SK-N-SH (cell line): ENCODE results near the gene DDR1. TPM values are rescaled to one million over a fixed set of nuclear protein-coding genes. Genes with fewer than 3 reads are reported as not detected.
A peak's percentile ranks its signal among the peaks of the same experiment; 100 is the strongest.

Experiments used
- CTCF ChIA-PET: fragments of 300-600, 350-600 bp; formaldehyde crosslinking; extraction: SDS; loops from one replicate; lab custom pipeline; 2021; lab: Yijun Ruan, JAX
- POLR2A ChIA-PET: fragments of 350-600 bp; sonication (Branson Sonifier 250); formaldehyde crosslinking; extraction: SDS; loops from one replicate; lab custom pipeline; 2020; ENCODE audit warnings: antibody characterized with exemption, inconsistent platforms; lab: Yijun Ruan, JAX
- DNase-seq: peaks from one replicate; pipeline ENCODE4 v3.0.0; 2012
- H2AFZ ChIP-seq: fragments of 200-600 bp; sonication (generic); 2 replicates; pipeline ENCODE4 v1.8.1; 2016; ENCODE audit warnings: antibody characterized with exemption, mild to moderate bottlenecking, low read depth
- H3F3A ChIP-seq: fragments of 200-600 bp; sonication (generic); replicated peaks from 2 replicates; pipeline ENCODE3; 2016; ENCODE audit warnings: antibody characterized with exemption, mild to moderate bottlenecking; ENCODE audit not compliant: insufficient read depth
- H3K27ac ChIP-seq, 2 experiments: fragments of 200-500 bp in 1 of 2; fragments of 200-600 bp in 1 of 2; sonication (Bioruptor generic) in 1 of 2; sonication (generic), shearing (Covaris generic) in 1 of 2; 2 replicates each; pipeline versions ENCODE4 v1.5.1 to v1.6.1; 2014 to 2016; ENCODE audit warnings: low read depth in 2 of 2, inconsistent platforms in 1 of 2, low read length in 1 of 2, mild to moderate bottlenecking in 1 of 2, mixed read lengths in 1 of 2
- H3K27me3 ChIP-seq: fragments of 200-600 bp; sonication (generic), shearing (Covaris generic); 2 replicates; pipeline ENCODE4 v1.6.1; 2016; ENCODE audit warnings: mixed run types; ENCODE audit not compliant: insufficient read depth
- H3K36me3 ChIP-seq, 2 experiments: fragments of 200-500 bp in 1 of 2; fragments of 200-600 bp in 1 of 2; sonication (Bioruptor generic) in 1 of 2; sonication (generic) in 1 of 2; replicated peaks in 1 of 2; 2 replicates each; pipeline versions ENCODE3 to v1.5.1; 2014 to 2016; ENCODE audit warnings: low read length in 1 of 2, mild to moderate bottlenecking in 1 of 2; ENCODE audit not compliant: insufficient read depth in 2 of 2, control insufficient read depth in 1 of 2
- H3K4me1 ChIP-seq, 2 experiments: fragments of 200-500 bp in 1 of 2; fragments of 200-600 bp in 1 of 2; sonication (Bioruptor generic) in 1 of 2; sonication (generic), shearing (Covaris generic) in 1 of 2; 2 replicates each; pipeline versions ENCODE4 v1.5.1 to v1.6.1; 2014 to 2016; ENCODE audit warnings: low read depth in 1 of 2, low read length in 1 of 2, mixed run types in 1 of 2; ENCODE audit not compliant: insufficient read depth in 2 of 2, control insufficient read depth in 1 of 2
- H3K4me2 ChIP-seq: fragments of 200-600 bp; sonication (generic), shearing (Covaris generic); 2 replicates; pipeline ENCODE4 v1.6.1; 2017; ENCODE audit warnings: mixed run types
- H3K4me3 ChIP-seq, 2 experiments: fragments of 200-500 bp in 1 of 2; fragments of 200-600 bp in 1 of 2; sonication (Bioruptor generic) in 1 of 2; sonication (generic), shearing (Covaris generic) in 1 of 2; 2 replicates each; pipeline versions ENCODE4 v1.5.1 to v1.8.1; 2014 to 2016; ENCODE audit warnings: low read depth in 2 of 2, inconsistent platforms in 1 of 2, low read length in 1 of 2, mild to moderate bottlenecking in 1 of 2, mixed read lengths in 1 of 2, moderate library complexity in 1 of 2
- H3K79me2 ChIP-seq: fragments of 200-600 bp; sonication (generic); 2 replicates; pipeline ENCODE4 v1.8.1; 2017; ENCODE audit warnings: mild to moderate bottlenecking; ENCODE audit not compliant: insufficient read depth
- H3K9ac ChIP-seq: fragments of 200-600 bp; sonication (generic); 2 replicates; pipeline ENCODE4 v1.6.1; 2017; ENCODE audit warnings: mixed run types
- H3K9me2 ChIP-seq: fragments of 200-600 bp; sonication (generic); 2 replicates; pipeline ENCODE4 v1.6.1; 2017; ENCODE audit warnings: mixed run types
- H3K9me3 ChIP-seq: fragments of 200-600 bp; sonication (generic); 2 replicates; pipeline ENCODE4 v1.6.1; 2017; ENCODE audit warnings: mixed run types, mild to moderate bottlenecking, moderate library complexity
- H4K20me1 ChIP-seq: fragments of 200-600 bp; sonication (generic); 2 replicates; pipeline ENCODE4 v1.6.1; 2017; ENCODE audit warnings: mild to moderate bottlenecking, mixed run types; ENCODE audit not compliant: insufficient read depth
- CHD2 ChIP-seq: fragments of 150-350 bp; IDR thresholded peaks from 2 replicates; pipeline ENCODE4 v1.6.1; 2018; ENCODE audit warnings: low read length; ENCODE audit not compliant: partially characterized antibody
- ELF1 ChIP-seq: IDR thresholded peaks from 2 replicates; pipeline ENCODE4 v1.4.0; 2012
- FOXJ3 ChIP-seq: sonication (generic); formaldehyde crosslinking; IDR thresholded peaks from 2 replicates; pipeline ENCODE4 v1.5.1; 2020; ENCODE audit warnings: mild to moderate bottlenecking, missing genetic modification reagents
- NFIC ChIP-seq: IDR thresholded peaks from 2 replicates; pipeline ENCODE4 v1.4.0; 2012; ENCODE audit warnings: borderline replicate concordance
- POLR2AphosphoS5 ChIP-seq: IDR thresholded peaks from 2 replicates; pipeline ENCODE4 v1.6.1; 2012; ENCODE audit warnings: low read depth, low read length
- RCOR1 ChIP-seq: fragments of 150-350 bp; IDR thresholded peaks from 2 replicates; pipeline ENCODE4 v1.6.1; 2017; ENCODE audit warnings: antibody characterized with exemption, low read length
- SIN3A ChIP-seq: IDR thresholded peaks from 2 replicates; pipeline ENCODE4 v1.6.1; 2012; ENCODE audit warnings: low read depth, mild to moderate bottlenecking, low read length, moderate library complexity, borderline replicate concordance
- TEAD4 ChIP-seq: IDR thresholded peaks from 2 replicates; pipeline ENCODE4 v1.4.0; 2012; ENCODE audit warnings: mild to moderate bottlenecking, borderline replicate concordance; ENCODE audit not compliant: insufficient read depth
- USF1 ChIP-seq: IDR thresholded peaks from 2 replicates; pipeline ENCODE4 v1.4.0; 2012; ENCODE audit warnings: low read depth, borderline replicate concordance
- USF2 ChIP-seq: fragments of 150-350 bp; IDR thresholded peaks from 2 replicates; pipeline ENCODE4 v1.6.1; 2017; ENCODE audit warnings: antibody characterized with exemption, low read length, low read depth, borderline replicate concordance
- YY1 ChIP-seq: IDR thresholded peaks from 2 replicates; pipeline ENCODE4 v1.4.0; 2012; ENCODE audit warnings: low read depth, mild to moderate bottlenecking
- WGBS: methylation state at CpG from one replicate; pipeline ENCODE4 v1.1.6; 2017; ENCODE audit warnings: low lambda C conversion rate; 5-methylcytosine and 5-hydroxymethylcytosine counted together
- polyA plus RNA-seq, 3 experiments: library from polyadenylated mRNA; depleted of rRNA; stranded (reverse); fragments of >200 nt; gene quantifications; 2 replicates each; pipeline ENCODE4 v1.2.3, GENCODE V29; 2012
- TF ChIP-seq, protein P1 (sequence below): fragments of 150-350 bp; IDR thresholded peaks from 2 replicates; pipeline ENCODE4 v1.6.1; 2016; ENCODE audit warnings: mild to moderate bottlenecking, low read depth, low read length
- TF ChIP-seq, protein P2 (sequence below): IDR thresholded peaks from 2 replicates; pipeline ENCODE4 v1.4.0; 2012; ENCODE audit warnings: low read depth
- TF ChIP-seq, protein P3 (sequence below): IDR thresholded peaks from 2 replicates; pipeline ENCODE4 v1.6.1; 2012; ENCODE audit warnings: mild to moderate bottlenecking, low read depth, low read length, moderate library complexity

Gene DDR1
- polyA plus RNA-seq, 1 of the 3 experiments (the other 2 are of a cell fraction), result 52.8 TPM

- no peak overlapping the region for H3K9ac ChIP-seq
Observed at GRCh38 chr6:30913721-30914075, 29.4 kb downstream of the DDR1 start.

More at GRCh38 chr6:30913721-30914075, 29.4 kb downstream of the DDR1 start:
- Histone ChIP-seq H3K27me3 (no peaks in the 10 kb centered on the region), H4K20me1 (no peaks in the 10 kb centered on the region), H3K9me3 (no peaks in the 10 kb centered on the region), H3K9me2 (no peaks in the 10 kb centered on the region), H3F3A (peaks cover 8% of the 10 kb centered on the region), H3K4me1 (peaks cover 13 to 24% of the 10 kb centered on the region in 2 experiments), H2AFZ (0 out of 2 replicates have a peak overlapping the region, but pooled peaks have one; percentile 54), H3K27ac (peak overlapping the region; percentile 36 to 64; a peak in 3 of 4 replicates), H3K4me3 (peak overlapping the region in 1 of 2 experiments; percentile 56; a peak in 2 of 4 replicates), H3K36me3 (peaks cover 31 to 39% of the 10 kb centered on the region in 2 experiments), H3K79me2 (peaks cover 10% of the 10 kb centered on the region)
- POLR2A ChIA-PET, result interaction anchor here (1.1 to 1.5 kb wide), 2 partner anchors 30 to 166 kb away, joined by 4 to 7 read pairs; partner anchors contain the start of gene DDR1
- DNase-seq, result no peak
- TF ChIP-seq, protein P1, sequence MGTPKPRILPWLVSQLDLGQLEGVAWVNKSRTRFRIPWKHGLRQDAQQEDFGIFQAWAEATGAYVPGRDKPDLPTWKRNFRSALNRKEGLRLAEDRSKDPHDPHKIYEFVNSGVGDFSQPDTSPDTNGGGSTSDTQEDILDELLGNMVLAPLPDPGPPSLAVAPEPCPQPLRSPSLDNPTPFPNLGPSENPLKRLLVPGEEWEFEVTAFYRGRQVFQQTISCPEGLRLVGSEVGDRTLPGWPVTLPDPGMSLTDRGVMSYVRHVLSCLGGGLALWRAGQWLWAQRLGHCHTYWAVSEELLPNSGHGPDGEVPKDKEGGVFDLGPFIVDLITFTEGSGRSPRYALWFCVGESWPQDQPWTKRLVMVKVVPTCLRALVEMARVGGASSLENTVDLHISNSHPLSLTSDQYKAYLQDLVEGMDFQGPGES, result no peak
- TF ChIP-seq CHD2 (no peak), USF1 (no peak), RCOR1 (no peak), NFIC (no peak), POLR2AphosphoS5 (no peak), FOXJ3 (CRISPR knock-in tag) (no peak), SIN3A (no peak), YY1 (no peak), ELF1 (no peak), USF2 (no peak), TEAD4 (no peak)
- TF ChIP-seq, protein P2, sequence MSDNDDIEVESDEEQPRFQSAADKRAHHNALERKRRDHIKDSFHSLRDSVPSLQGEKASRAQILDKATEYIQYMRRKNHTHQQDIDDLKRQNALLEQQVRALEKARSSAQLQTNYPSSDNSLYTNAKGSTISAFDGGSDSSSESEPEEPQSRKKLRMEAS, result no peak
- TF ChIP-seq, protein P3, sequence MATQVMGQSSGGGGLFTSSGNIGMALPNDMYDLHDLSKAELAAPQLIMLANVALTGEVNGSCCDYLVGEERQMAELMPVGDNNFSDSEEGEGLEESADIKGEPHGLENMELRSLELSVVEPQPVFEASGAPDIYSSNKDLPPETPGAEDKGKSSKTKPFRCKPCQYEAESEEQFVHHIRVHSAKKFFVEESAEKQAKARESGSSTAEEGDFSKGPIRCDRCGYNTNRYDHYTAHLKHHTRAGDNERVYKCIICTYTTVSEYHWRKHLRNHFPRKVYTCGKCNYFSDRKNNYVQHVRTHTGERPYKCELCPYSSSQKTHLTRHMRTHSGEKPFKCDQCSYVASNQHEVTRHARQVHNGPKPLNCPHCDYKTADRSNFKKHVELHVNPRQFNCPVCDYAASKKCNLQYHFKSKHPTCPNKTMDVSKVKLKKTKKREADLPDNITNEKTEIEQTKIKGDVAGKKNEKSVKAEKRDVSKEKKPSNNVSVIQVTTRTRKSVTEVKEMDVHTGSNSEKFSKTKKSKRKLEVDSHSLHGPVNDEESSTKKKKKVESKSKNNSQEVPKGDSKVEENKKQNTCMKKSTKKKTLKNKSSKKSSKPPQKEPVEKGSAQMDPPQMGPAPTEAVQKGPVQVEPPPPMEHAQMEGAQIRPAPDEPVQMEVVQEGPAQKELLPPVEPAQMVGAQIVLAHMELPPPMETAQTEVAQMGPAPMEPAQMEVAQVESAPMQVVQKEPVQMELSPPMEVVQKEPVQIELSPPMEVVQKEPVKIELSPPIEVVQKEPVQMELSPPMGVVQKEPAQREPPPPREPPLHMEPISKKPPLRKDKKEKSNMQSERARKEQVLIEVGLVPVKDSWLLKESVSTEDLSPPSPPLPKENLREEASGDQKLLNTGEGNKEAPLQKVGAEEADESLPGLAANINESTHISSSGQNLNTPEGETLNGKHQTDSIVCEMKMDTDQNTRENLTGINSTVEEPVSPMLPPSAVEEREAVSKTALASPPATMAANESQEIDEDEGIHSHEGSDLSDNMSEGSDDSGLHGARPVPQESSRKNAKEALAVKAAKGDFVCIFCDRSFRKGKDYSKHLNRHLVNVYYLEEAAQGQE, result no peak
- TF ChIP-seq, all 33 proteins: peak for 0
- CTCF ChIA-PET, result interaction anchor here (0.9 to 7.2 kb wide), 19 partner anchors 9 to 635 kb away, joined by 3 to 86 read pairs (median 4); partner anchors contain the start of gene DDR1
- WGBS, result 46% methylated on average over 21 of the region's 31 CpGs
- H3K4me2 ChIP-seq, result peak overlapping the region; percentile 91; the same call in 1 of the 2 replicates
